Omental fat pad (tissue), 4 donors: ENCODE results near the gene GPR3. TPM values are rescaled to one million over a fixed set of nuclear protein-coding genes. Genes with fewer than 3 reads are reported as not detected.

Experiments
- ATAC-seq: fragments of 150-250 bp; one replicate; pipeline ENCODE4 v1.9.1; 2016; ENCODE audit warnings: mild to moderate bottlenecking, moderate library complexity; ENCODE audit not compliant: low FRiP score
- DNase-seq: peaks from one replicate; pipeline ENCODE4 v3.0.0-alpha.2; 2019; ENCODE audit warnings: low spot score
- CTCF ChIP-seq, 3 donors: fragments of 450-650 bp; IDR thresholded peaks; one replicate each; pipeline ENCODE4 v1.5.1; 2016 to 2017; ENCODE audit warnings: antibody characterized with exemption in 3 of 3, mild to moderate bottlenecking in 3 of 3, moderate library complexity in 2 of 3
- total RNA-seq, 4 donors: library from RNA; depleted of rRNA; stranded (reverse); fragments of >200 nt; gene quantifications; one replicate each; pipeline ENCODE4 v1.1.0, GENCODE V29; 2016

The GPR3 gene
- total RNA-seq, 4 donors from 2014 or later, result 0.19 to 1.3 (median 0.65) TPM; not detected in 1

GRCh38 chr1:27355683-27356082, 36.7 kb upstream of the GPR3 start:
- DNase-seq, result no peak
- no peak for TF ChIP-seq CTCF (IDR thresholded peaks at IDR 0.05)
- ATAC-seq, result no peak

DNA sequence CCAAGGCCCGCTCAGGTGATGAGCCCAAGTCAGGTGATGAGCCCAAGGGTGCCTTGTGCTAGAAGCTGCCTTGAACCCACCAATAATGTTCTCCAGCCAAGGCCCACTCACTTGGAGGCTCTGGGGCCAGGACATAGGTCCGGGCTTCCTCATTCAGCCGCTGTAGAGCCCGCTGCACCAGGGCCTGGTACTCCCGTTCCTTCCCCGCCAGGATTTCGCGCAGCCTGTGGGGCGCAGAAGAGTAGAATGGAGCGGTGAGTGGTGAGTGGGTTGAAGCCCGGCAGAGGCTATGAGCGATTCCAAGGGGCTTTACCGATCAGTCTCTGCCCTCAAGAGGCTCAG, 36.2 kb upstream of the GPR3 start:
- ATAC-seq, result no peak
- no peak for TF ChIP-seq CTCF (IDR thresholded peaks at IDR 0.05)
- DNase-seq, result no peak

DNA sequence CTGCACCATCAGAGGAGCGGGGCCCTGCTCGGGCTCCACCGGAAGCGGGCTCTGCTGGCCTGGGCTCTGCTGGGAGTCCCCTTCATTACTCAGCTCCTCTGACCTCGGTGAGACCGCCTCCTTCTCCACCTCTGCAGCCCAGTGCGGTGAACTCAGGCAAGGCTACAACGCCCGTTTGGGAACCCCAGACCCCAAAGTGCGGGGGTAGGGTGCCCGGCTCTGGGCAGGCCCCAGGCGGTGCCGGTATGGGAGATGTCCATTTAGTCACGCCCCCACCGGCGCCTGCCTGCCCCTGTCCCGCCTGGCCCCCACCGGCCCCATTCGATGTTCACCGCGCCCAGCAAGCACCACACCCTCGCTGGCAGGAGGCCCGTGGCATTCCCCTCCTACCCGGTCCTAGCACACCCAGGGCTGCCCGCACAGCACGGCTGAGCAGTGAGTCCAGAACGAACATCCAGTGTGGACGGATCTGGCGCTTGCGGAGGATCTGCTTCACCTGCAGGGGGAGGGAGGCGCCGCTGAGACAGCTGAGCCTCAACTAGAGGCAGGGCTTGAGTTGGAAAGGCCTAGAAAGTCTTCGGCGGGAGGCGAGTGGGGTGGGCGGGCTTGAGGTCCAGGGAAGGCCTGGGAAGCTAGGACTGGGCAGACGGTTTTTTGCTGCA, 35.7 kb upstream of the GPR3 start:
- no peak for TF ChIP-seq CTCF (IDR thresholded peaks at IDR 0.05)
- ATAC-seq (peak; percentile 79), DNase-seq (no peak)

DNA sequence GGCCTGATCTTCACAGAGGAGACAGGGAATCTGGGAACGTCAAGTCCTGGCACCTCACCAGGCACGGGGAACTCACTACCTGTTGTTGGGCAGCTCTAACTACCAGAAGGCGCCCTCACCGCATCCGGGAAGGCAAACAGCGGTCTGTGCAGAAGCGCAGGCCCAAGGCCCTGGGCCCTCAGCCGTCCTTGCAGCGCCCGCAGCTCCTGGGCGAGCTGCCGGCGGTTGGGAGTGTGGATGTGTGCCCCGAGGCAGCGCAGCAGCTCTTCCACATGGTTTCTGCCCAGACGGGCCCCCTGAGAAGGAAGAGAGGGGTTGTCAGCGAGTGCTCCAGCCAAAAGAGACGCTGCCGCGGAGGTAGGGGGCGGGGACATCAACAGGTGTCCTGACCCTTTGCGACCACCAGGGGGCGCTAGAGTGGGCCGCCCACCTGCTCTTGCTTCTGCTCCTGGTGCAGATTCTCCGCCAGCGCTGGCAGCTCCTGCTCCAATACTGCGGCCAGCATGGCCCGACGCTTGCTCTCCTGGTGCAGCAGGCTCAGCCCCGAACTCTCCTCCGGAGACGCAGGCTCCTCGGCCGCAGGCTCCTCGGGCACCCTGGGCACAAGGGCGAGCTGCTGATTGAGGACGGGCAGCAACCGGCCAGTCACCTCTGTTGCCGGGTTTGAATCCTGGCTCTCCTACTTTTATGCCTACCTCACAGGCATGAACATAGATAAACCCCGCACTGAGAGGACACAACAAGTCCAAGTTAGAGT, 35.0 kb upstream of the GPR3 start:
- ATAC-seq (peak; percentile 51), DNase-seq (no peak)
- peak in 2 of 3 donors; percentile 55 to 90 for TF ChIP-seq CTCF (IDR thresholded peaks at IDR 0.05)

- no peak for ATAC-seq
- TF ChIP-seq CTCF (IDR thresholded peaks at IDR 0.05), result no peak
- DNase-seq, result no peak
Observed at GRCh38 chr1:27358038-27358927, 34.1 kb upstream of the GPR3 start.

GRCh38 chr1:27358928-27359313, 33.5 kb upstream of the GPR3 start:
- DNase-seq (no peak), ATAC-seq (no peak)
- TF ChIP-seq CTCF (IDR thresholded peaks at IDR 0.05), result no peak
